ENCODE data around the gene ANO2.

Gene ANO2

DNA sequence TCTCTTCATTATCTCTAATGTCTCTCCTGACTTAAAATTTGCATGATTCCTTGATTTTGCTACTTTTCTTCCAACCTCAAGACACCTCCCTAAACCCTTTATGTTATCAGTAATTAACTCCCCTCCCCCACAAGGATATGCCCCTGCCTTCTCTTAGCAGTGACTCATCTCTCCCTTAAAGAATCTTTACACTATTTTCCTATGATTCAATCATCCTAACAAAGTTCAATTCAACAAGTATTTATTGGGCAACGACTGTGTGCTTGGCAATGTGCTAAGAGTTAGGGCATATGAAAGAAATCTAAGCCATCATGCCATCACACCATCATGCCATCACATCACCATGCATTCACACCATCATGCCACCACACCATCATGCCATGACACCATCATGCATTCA, 80.1 kb downstream of the ANO2 start:
- Histone ChIP-seq H3K36me3 (ENCODE audit: control insufficient read depth, insufficient read depth, low read length) (no peaks in the 10 kb centered on the region), H3K4me3 (replicated peaks; ENCODE audit: low read depth, low read length) (no peak overlapping the region), H3K27me3 (replicated peaks; ENCODE audit: control insufficient read depth, insufficient read depth, low read length) (peaks cover 2% of the 10 kb centered on the region)
- DNase-seq (ENCODE audit: extremely low read depth, insufficient read length), result no peak
- TF ChIP-seq, protein P1, sequence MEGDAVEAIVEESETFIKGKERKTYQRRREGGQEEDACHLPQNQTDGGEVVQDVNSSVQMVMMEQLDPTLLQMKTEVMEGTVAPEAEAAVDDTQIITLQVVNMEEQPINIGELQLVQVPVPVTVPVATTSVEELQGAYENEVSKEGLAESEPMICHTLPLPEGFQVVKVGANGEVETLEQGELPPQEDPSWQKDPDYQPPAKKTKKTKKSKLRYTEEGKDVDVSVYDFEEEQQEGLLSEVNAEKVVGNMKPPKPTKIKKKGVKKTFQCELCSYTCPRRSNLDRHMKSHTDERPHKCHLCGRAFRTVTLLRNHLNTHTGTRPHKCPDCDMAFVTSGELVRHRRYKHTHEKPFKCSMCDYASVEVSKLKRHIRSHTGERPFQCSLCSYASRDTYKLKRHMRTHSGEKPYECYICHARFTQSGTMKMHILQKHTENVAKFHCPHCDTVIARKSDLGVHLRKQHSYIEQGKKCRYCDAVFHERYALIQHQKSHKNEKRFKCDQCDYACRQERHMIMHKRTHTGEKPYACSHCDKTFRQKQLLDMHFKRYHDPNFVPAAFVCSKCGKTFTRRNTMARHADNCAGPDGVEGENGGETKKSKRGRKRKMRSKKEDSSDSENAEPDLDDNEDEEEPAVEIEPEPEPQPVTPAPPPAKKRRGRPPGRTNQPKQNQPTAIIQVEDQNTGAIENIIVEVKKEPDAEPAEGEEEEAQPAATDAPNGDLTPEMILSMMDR (IDR thresholded peaks at IDR 0.05; ENCODE audit: insufficient read depth, low read length, poor library complexity, severe bottlenecking), result no peak

DNA sequence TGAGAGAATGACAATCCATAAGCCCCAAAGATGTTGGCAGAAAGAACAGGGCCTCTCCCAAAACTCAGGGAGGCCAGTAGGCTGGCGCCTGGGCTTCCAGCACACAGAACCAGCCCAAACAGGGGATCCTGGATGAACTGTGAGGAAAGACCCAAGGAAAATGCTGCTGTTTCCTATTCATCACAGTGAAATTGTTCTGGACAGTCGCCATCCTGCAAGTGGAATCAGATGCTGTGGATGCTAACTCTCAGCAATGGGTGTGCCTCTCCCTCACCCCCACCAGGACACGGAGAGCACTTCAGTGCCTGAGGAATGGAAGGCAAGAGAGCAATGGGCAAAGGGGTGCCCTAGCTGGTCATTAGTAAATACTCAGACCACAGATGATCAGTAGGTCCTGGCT, 80.8 kb downstream of the ANO2 start:
- Histone ChIP-seq H3K36me3 (ENCODE audit: control insufficient read depth, insufficient read depth, low read length) (no peaks in the 10 kb centered on the region), H3K4me3 (replicated peaks; ENCODE audit: low read depth, low read length) (no peak overlapping the region), H3K27me3 (replicated peaks; ENCODE audit: control insufficient read depth, insufficient read depth, low read length) (peaks cover 2% of the 10 kb centered on the region)
- TF ChIP-seq, protein P1 (IDR thresholded peaks at IDR 0.05; ENCODE audit: insufficient read depth, low read length, poor library complexity, severe bottlenecking), result no peak
- DNase-seq (ENCODE audit: extremely low read depth, insufficient read length), result no peak

DNA sequence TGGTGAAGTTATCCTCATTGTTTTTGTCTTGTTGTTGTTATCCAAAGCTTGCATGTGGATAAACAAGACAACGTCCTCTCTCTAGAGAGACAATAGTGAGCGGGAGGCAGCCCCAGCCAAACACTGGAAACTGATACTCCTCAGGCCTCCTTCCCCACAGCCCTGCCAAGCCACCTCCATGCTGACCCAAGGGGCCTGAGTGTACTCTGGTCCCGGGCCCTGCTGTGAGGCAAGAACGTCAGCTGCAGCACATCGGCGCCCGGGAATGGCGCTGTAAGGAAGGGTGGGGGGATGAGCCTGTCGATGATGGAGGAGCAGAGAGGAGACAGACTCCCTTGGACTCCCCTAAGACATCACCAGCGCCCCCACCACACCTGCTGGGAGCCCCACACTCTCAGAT, 83.6 kb downstream of the ANO2 start:
- no peak overlapping the region for H3K4me3 ChIP-seq (replicated peaks; ENCODE audit: low read depth, low read length)
- H3K36me3 ChIP-seq (ENCODE audit: control insufficient read depth, insufficient read depth, low read length), result no peaks in the 10 kb centered on the region
- peaks cover 2% of the 10 kb centered on the region for H3K27me3 ChIP-seq (replicated peaks; ENCODE audit: control insufficient read depth, insufficient read depth, low read length)
- DNase-seq (ENCODE audit: extremely low read depth, insufficient read length), result no peak
- TF ChIP-seq, protein P1 (IDR thresholded peaks at IDR 0.05; ENCODE audit: insufficient read depth, low read length, poor library complexity, severe bottlenecking), result no peak

DNA sequence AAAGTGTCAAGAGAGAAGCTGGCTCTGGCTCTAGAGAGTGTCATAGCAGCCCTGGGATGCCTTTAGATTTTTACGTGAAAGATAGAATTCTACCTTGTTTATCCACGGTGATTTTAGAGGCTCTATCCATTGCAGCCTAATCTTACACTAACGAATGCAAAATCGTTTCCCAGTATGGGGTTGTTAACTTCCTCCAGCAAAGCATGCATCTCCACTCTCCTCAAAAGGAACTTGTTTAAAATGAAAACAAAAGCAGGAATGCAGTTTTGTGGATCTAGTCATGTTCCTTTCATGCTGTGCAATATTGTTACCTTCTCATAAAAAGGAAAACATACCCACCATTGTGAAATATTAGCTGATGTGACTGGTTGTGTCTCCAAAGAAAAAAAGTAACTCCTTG, 88.4 kb downstream of the ANO2 start:
- Histone ChIP-seq H3K27me3 (replicated peaks; ENCODE audit: control insufficient read depth, insufficient read depth, low read length) (no peaks in the 10 kb centered on the region; the same call in none of the 2 replicates), H3K36me3 (ENCODE audit: control insufficient read depth, insufficient read depth, low read length) (no peaks in the 10 kb centered on the region), H3K4me3 (replicated peaks; ENCODE audit: low read depth, low read length) (no peak overlapping the region)
- TF ChIP-seq, protein P1 (IDR thresholded peaks at IDR 0.05; ENCODE audit: insufficient read depth, low read length, poor library complexity, severe bottlenecking), result no peak
- DNase-seq (ENCODE audit: extremely low read depth, insufficient read length), result no peak

DNA sequence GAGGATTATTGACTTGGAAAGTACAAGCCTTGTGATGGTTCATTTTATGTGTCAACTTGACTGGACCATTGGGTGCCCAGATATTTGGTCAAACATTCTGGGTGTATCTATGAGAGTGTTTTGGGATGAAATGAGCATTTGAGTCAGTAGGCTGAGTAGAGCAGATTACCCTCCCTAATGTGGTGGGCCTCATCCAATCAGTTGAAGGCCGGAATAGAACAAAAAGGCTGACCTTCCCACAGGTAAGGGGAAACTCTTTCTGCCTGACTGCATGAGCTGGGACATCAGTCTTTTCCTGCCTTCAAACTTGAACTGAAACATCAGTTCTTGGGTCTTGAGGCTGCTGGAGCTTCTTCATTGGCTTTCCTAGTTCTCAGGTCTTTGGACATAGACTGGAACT, 98.1 kb downstream of the ANO2 start:
- TF ChIP-seq, protein P1 (IDR thresholded peaks at IDR 0.05; ENCODE audit: insufficient read depth, low read length, poor library complexity, severe bottlenecking), result no peak
- no peak for DNase-seq (ENCODE audit: extremely low read depth, insufficient read length)
- H3K4me3 ChIP-seq (replicated peaks; ENCODE audit: low read depth, low read length), result no peak overlapping the region

DNA sequence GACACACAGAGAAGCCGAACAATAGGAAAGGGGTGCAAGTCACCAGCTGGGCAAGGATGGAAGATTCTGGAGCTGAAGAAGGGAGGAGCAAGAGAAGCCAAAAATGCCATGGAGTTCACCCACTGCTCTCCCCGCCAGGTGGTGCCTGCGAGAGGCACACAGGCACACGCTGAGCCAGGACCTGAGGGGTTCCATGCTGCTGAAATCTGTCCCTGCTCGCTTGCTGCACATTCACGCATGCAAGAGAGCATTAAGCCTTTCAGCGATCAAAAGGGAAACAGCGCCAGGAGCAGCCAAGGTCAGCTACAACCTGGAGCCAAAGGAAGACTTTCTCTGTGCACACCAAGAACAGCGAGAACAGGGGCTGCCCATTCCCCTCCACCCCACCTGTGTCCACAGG, 104.1 kb downstream of the ANO2 start:
- Histone ChIP-seq H3K36me3 (ENCODE audit: control insufficient read depth, insufficient read depth, low read length) (no peaks in the 10 kb centered on the region), H3K4me3 (replicated peaks; ENCODE audit: low read depth, low read length) (no peak overlapping the region), H3K27me3 (replicated peaks; ENCODE audit: control insufficient read depth, insufficient read depth, low read length) (no peaks in the 10 kb centered on the region)
- no peak for DNase-seq (ENCODE audit: extremely low read depth, insufficient read length)
- TF ChIP-seq, protein P1 (IDR thresholded peaks at IDR 0.05; ENCODE audit: insufficient read depth, low read length, poor library complexity, severe bottlenecking), result no peak

More for the DNA sequence above, 98.1 kb downstream of the ANO2 start:
- Histone ChIP-seq H3K27me3 (replicated peaks; ENCODE audit: control insufficient read depth, insufficient read depth, low read length) (no peaks in the 10 kb centered on the region), H3K36me3 (ENCODE audit: control insufficient read depth, insufficient read depth, low read length) (no peaks in the 10 kb centered on the region)

Measured in GM06990 (cell line).